OCI-LY1 (cell line): ENCODE data around the gene FAM83C.

Experiments used
- H2AFZ ChIP-seq: fragments of 200-600 bp; sonication (generic), shearing (Covaris generic); 2 replicates; pipeline ENCODE4 v1.6.0; 2014; ENCODE audit warnings: antibody characterized with exemption, mild to moderate bottlenecking, low read length
- H3F3A ChIP-seq: fragments of 200-600 bp; sonication (generic), shearing (Covaris generic); 2 replicates; pipeline ENCODE4 v1.6.0; 2014; ENCODE audit warnings: mild to moderate bottlenecking, antibody characterized with exemption, low read length, moderate library complexity; ENCODE audit not compliant: insufficient read depth
- H3K27ac ChIP-seq: fragments of 200-600 bp; sonication (generic); 2 replicates; pipeline ENCODE4 v1.5.1; 2014; ENCODE audit warnings: low read length, mixed run types, mild to moderate bottlenecking, low read depth; ENCODE audit not compliant: poor library complexity, severe bottlenecking
- H3K27me3 ChIP-seq: fragments of 200-600 bp; sonication (generic); 2 replicates; pipeline ENCODE4 v1.6.0; 2014; ENCODE audit warnings: antibody characterized with exemption, mild to moderate bottlenecking, low read length, moderate library complexity; ENCODE audit not compliant: insufficient read depth
- H3K36me3 ChIP-seq: fragments of 200-600 bp; sonication (generic); 2 replicates; pipeline ENCODE4 v1.6.1; 2014; ENCODE audit warnings: mild to moderate bottlenecking, antibody characterized with exemption, low read length, moderate library complexity, mixed read lengths; ENCODE audit not compliant: insufficient read depth
- H3K4me1 ChIP-seq: fragments of 200-600 bp; sonication (generic); 2 replicates; pipeline ENCODE4 v1.5.1; 2014; ENCODE audit warnings: mild to moderate bottlenecking, low read length, moderate library complexity; ENCODE audit not compliant: insufficient read depth, severe bottlenecking
- H3K4me2 ChIP-seq: fragments of 200-600 bp; sonication (generic), shearing (Covaris generic); 2 replicates; pipeline ENCODE4 v1.6.1; 2014; ENCODE audit warnings: low read length
- H3K4me3 ChIP-seq: fragments of 200-600 bp; sonication (generic); 2 replicates; pipeline ENCODE4 v1.5.1; 2014; ENCODE audit warnings: low read length, low read depth, mild to moderate bottlenecking, mixed read lengths; ENCODE audit not compliant: poor library complexity, severe bottlenecking
- H3K79me2 ChIP-seq: fragments of 200-600 bp; shearing (Covaris generic); 2 replicates; pipeline ENCODE4 v1.6.1; 2016; ENCODE audit warnings: mixed run types, low read length, mixed read lengths; ENCODE audit not compliant: insufficient read depth
- H3K9ac ChIP-seq: fragments of 200-600 bp; sonication (generic), shearing (Covaris generic); 2 replicates; pipeline ENCODE4 v1.6.1; 2014; ENCODE audit warnings: mild to moderate bottlenecking, low read length, mixed read lengths
- H3K9me2 ChIP-seq: fragments of 200-600 bp; sonication (generic), shearing (Covaris generic); 2 replicates; pipeline ENCODE4 v1.6.1; 2014; ENCODE audit warnings: low read depth, mild to moderate bottlenecking, low read length, mixed read lengths
- H3K9me3 ChIP-seq: fragments of 200-600 bp; shearing (Covaris generic); 2 replicates; pipeline ENCODE4 v1.6.1; 2014; ENCODE audit warnings: low read length, mixed read lengths
- H4K20me1 ChIP-seq: fragments of 200-600 bp; sonication (generic), shearing (Covaris generic); 2 replicates; pipeline ENCODE4 v1.6.0; 2016; ENCODE audit warnings: mild to moderate bottlenecking, low read length; ENCODE audit not compliant: insufficient read depth
- CTCF ChIP-seq: fragments of 200-600 bp; sonication (generic), shearing (Covaris generic); IDR thresholded peaks from 2 replicates; pipeline ENCODE4 v1.5.1; 2017; ENCODE audit warnings: mild to moderate bottlenecking, antibody characterized with exemption, low read length, moderate library complexity, mixed read lengths
- EZH2 ChIP-seq: fragments of 200-600 bp; sonication (generic), shearing (Covaris generic); IDR thresholded peaks from 2 replicates; pipeline ENCODE4 v1.8.0; 2017; ENCODE audit warnings: borderline replicate concordance, mixed run types, mild to moderate bottlenecking, antibody characterized with exemption, low read length, moderate library complexity, mixed read lengths

FAM83C gene

GRCh38 chr20:35286899-35287508 is 5.2 kb downstream of the FAM83C start:
- H3K9me3 ChIP-seq = no peaks in the 10 kb centered on the region
- peaks cover 18% of the 10 kb centered on the region for H3K4me1 ChIP-seq
- TF ChIP-seq CTCF (no peak), EZH2 (no peak)
- no peaks in the 10 kb centered on the region for H4K20me1 ChIP-seq
- no peak overlapping the region for H2AFZ ChIP-seq
- no peaks in the 10 kb centered on the region for H3F3A ChIP-seq
- peaks cover 6% of the 10 kb centered on the region; the same call in 1 of the 2 replicates for H3K36me3 ChIP-seq
- H3K4me3 ChIP-seq = no peak overlapping the region
- no peaks in the 10 kb centered on the region for H3K9me2 ChIP-seq
- no peak overlapping the region for H3K27ac ChIP-seq
- H3K79me2 ChIP-seq = peaks cover 12% of the 10 kb centered on the region
- H3K27me3 ChIP-seq = no peaks in the 10 kb centered on the region
- H3K9ac ChIP-seq = no peak overlapping the region
- no peak overlapping the region for H3K4me2 ChIP-seq

GRCh38 chr20:35286077-35286898 is 5.9 kb downstream of the FAM83C start:
- TF ChIP-seq EZH2 (no peak), CTCF (no peak)
- no peak overlapping the region for H3K4me3 ChIP-seq
- no peak overlapping the region for H3K9ac ChIP-seq
- no peak overlapping the region for H3K27ac ChIP-seq
- peaks cover 13% of the 10 kb centered on the region; the same call in 1 of the 2 replicates for H3K36me3 ChIP-seq
- H3K9me3 ChIP-seq = no peaks in the 10 kb centered on the region
- H3K4me2 ChIP-seq = no peak overlapping the region
- peaks cover 12% of the 10 kb centered on the region for H3K79me2 ChIP-seq
- H3K9me2 ChIP-seq = no peaks in the 10 kb centered on the region
- H3K27me3 ChIP-seq = no peaks in the 10 kb centered on the region
- no peak overlapping the region for H2AFZ ChIP-seq
- peaks cover 18% of the 10 kb centered on the region for H3K4me1 ChIP-seq
- no peaks in the 10 kb centered on the region for H4K20me1 ChIP-seq
- no peaks in the 10 kb centered on the region for H3F3A ChIP-seq

- Histone ChIP-seq H3K9me3 (no peaks in the 10 kb centered on the region), H3K4me3 (peak overlapping the region; percentile 85), H3K4me1 (peaks cover 18% of the 10 kb centered on the region), H4K20me1 (no peaks in the 10 kb centered on the region), H3K4me2 (peak overlapping the region; percentile 89), H3K27me3 (no peaks in the 10 kb centered on the region), H3F3A (no peaks in the 10 kb centered on the region), H3K9ac (no peak overlapping the region), H3K27ac (no peak overlapping the region), H3K79me2 (peaks cover 12% of the 10 kb centered on the region), H2AFZ (no peak overlapping the region), H3K36me3 (peaks cover 16% of the 10 kb centered on the region; the same call in 1 of the 2 replicates), H3K9me2 (no peaks in the 10 kb centered on the region)
- TF ChIP-seq CTCF (no peak), EZH2 (no peak)
Observed at GRCh38 chr20:35285806-35286076, 6.5 kb downstream of the FAM83C start.
